HG03575 (cell line): ENCODE measurements around the gene EPHA5.

ENCODE experiments used
- ATAC-seq: cut with Tn5 transposase; IDR thresholded peaks from one replicate; pipeline ENCODE4 v1.9.1; 2021; ENCODE audit not compliant: unreplicated experiment, insufficient number of reproducible peaks, low FRiP score; ENCODE audit errors: extremely low read depth

Gene EPHA5

DNA sequence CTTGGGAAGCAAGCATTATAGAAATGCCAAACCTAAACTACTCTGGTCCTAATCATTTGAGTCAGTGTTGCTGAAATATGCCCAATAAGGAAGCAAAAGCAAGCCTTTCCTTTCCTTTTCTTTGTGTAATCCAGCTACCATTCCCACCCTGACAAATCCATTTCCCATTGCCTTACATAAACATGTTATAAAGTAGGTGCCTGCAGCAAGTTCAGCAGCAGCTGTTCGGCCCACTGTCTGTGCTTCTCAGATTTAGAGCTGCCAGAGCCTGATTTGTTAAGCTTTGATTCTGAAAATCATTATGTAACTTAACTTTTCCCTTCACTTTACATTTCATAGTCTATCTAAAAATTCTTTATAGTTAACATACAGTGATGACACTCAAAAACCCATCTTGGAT, 148.6 kb downstream of the EPHA5 start:
- no peak for ATAC-seq

DNA sequence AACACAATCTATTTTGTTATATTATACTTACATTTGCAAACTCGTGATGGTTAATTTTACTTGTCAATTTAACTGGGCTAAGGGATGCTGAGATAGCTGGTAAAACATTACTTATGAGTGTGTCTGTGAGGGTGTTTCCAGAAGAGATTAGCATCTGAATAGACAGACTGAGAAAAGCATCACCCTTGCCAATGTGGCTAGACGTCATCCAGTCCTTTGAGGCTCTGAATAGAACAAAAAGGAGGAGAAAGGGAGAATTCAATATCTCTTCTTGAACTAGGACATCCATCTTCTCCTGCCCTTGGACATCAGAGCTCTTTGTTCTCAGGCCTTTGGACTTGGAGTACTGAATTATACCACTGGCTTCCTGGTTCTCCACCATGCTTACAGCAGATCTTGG, 154.6 kb downstream of the EPHA5 start:
- no peak for ATAC-seq

DNA sequence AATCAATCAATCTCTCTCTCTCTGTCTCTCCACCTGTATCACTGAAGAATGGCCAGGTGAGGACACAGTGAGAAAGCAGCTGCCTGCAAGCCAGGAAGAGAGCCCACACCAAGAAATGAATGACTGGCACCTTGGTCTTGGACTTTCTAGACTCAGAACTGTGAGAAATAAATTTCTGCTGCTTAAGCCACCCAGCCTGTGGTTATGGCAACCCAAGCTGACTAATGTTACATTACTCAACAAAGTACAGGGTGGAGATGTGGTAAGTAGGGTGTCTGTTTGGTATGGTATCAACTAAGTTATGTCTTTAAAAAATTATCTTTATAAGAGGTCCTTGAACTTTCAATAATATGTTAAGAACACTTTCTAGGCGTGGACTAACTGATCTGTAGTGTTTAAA, 159.3 kb downstream of the EPHA5 start:
- ATAC-seq = no peak

DNA sequence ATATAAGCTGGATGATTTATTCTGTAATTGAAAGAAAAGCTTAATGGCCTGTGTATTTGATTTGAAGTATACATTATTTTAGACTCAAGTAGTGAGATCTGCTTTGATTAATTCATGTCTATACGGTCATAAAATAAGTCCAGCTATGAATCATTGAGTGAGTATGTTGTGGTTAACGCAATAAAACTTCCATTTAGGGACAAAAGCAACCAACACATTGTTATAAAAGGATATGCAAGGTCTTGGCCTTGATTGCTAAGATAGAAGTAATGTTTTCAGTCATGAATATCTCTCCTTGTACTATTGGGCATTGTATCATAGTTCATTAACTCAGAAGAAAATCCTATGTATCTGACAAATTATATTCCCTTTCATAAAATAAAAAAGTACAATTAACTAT, 162.1 kb downstream of the EPHA5 start:
- ATAC-seq = no peak

DNA sequence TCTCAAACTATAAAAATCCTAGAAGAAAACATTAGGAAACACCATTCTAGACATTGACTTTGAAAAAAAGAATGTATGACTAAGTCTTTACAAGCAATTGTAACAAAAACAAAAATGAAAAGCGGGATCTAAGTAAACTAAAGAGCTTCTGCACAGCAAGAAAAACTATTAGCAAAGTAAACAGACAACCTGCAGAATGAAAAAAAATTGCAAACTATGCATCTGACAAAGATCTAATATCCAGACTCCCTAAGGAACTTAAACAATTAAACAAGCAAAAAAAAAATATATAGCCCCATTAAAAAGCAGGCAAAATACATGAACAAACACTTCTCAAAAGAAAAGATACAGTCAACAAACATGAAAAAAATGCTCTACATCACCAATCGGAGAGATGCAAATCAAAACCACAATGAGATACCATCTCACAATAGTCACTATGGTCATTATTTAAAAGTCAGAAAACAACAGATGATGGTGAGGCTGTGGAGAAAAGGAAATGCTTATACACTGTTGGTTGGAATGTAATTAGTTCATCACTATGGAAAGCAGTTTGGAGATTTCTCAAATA, 168.1 kb downstream of the EPHA5 start:
- no peak for ATAC-seq

DNA sequence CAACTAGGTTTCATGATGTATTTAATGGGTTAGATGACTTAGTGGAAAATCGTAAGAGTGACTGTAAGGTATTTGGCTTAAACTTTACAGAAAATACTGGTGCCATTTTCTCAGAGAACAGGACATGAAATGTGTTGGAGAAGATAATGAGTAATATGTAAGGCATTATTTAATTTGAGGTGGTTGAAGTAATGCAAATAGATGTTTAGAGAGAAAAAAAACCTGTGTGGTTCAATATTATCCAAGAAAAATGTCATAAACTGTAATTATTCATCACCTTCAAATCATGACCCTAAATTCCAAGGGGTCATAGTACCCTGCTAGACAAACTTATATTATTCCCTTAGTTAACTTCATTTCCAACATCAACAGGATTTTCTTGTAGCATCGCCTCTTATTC, 171.7 kb downstream of the EPHA5 start:
- no peak for ATAC-seq

DNA sequence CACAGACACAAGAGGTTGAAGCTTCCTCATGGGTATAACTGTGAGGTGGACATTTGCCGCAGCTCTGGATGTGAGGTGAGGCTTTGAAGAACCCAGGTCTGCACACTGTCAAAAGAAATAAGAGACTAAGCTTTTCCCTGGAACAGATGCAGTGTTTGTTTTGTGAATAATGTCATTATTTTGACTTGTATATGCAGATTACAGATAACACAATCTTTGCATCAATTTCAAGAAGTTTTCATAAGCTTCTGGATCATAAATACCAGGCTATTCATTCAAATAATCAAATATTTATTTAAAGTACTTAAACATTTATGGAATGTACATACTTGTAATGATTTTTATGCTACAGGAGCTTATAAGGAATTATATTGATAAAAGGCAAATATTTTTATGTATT, 174.8 kb downstream of the EPHA5 start:
- ATAC-seq = no peak

DNA sequence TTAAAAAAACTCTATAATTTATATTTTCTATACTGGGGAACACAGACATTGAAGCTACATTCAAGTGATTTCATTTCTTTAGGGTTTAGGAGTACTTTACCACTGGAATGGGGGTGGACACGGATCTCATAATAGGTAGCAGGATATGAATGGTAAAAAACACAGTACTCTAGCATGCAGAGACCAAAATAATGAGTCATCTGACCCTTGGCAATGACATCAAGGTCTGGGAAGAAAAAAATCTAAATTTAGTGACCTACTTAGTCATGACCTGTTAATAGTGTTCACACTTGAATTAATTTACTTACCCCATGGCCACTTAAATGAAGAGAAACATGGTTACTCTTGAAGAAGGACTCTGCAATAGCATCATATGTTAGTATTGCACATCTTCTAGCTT, 187.9 kb downstream of the EPHA5 start:
- no peak for ATAC-seq

DNA sequence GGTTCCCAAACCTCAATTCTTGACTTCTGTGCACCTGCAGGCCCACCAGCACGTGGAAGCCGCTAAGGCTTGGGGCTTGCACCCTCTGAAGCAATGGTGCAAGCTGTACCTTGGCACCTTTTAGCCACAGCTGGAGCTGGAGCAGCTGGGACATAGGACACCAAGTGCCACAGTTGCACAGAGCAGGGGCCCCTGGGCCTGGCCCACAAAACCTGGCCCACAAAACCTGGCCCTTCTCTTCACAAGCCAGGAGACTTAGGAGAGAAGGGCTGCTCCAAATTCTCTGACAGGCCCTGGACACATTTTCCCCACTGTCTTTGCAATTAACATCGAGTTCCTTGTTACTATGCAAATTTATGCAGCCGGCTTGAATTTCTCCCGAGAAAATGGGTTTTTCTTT, 197.8 kb downstream of the EPHA5 start:
- no peak for ATAC-seq

DNA sequence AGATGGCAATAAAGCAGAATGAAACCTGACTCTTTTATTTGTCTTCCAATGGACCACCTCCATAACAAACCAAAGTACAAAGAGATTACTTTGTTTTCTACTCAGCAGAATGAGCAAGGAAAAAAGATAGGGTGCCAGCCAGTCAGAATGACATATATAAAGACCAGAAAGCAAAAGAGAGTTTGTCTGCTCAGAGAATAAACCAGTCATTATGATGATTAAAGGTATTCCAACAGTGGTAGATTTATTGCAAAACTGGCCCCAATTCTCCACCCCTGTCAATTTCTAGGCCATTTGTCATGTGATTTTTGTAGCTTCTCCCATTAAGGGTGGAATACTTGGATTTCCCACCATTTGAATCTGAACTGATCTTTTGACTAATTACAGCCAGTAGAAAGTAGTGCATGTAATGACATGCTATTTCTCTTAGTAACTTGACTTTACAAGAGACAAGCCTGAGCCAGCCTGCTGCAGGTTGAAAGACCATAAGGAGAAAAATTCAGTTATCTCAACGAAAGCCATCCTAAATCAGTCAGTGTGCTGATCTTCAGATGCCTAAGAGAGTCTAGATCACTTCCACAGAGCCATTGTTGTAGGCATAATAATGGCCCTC, 203.1 kb downstream of the EPHA5 start:
- no peak for ATAC-seq

DNA sequence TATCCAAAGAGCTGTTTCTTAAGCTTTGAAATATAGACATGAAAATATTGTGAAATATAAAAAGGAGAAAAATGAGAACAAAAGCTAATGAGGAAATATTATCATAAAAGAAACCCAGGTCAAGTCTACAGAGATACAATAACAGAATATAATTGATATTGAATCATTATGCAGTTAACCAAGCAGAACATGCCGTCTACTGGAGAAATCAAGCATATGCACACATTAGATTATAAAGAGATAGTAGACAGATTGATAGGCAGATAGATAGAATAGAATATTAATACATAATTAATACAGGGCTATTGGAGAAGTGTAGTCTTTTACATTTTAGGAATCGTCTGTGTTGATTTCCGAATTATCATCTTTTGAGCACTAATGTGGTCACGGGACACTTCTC, 208.5 kb downstream of the EPHA5 start:
- no peak for ATAC-seq

DNA sequence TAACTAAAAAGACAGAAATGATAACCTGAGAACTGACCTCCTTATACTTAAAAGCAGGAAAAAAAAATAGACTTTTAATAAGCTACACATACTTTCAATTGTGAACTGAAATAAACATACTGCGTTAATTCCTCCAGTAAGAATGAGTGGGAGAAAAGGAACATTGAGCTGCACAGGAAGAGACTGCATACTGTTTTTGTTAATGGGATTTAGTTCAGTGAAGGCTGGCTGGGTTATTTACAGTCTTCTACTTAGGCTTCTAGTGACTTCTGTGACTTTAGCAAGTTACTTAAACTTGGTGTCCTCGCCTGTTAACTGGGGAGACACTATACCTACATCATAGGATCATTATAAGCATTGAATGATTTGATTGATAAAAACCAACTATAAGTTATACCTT, 213.3 kb downstream of the EPHA5 start:
- ATAC-seq = no peak

DNA sequence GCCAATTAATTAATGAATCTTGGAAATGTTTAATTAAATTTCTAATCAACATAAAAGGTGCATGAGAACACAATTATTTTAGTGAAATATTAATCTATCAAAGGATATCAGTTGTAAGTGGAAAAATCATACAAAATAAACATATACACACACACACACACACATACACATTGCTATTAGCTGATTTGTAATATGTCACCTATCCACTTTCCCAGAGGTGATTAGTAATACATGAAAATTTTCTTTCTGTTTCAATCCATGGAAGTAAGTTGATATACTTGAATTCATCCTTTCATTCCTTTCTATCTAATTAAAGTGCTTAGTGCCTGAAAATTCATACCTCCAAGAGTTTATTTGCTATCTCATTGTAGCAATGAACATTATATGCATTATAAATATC, 213.7 kb downstream of the EPHA5 start:
- no peak for ATAC-seq

DNA sequence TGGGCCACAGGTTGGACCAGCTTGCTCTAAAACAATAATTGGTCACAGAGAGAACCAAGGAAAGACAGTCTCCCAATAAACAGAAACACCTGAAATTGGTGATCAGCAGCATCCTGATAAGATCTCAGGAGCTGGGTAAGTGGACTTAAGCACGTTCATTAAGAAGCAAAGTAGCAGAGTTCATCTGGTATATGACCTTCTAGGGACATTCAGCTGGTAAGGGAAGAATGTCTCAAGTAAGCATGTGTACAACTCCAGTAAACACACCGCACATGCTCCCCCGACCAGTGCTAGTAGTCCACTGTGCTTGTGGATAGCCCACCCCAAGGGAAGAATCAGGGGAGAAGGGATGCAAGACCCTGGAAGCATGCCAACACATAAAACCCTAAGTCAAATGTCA, 216.9 kb downstream of the EPHA5 start:
- no peak for ATAC-seq

DNA sequence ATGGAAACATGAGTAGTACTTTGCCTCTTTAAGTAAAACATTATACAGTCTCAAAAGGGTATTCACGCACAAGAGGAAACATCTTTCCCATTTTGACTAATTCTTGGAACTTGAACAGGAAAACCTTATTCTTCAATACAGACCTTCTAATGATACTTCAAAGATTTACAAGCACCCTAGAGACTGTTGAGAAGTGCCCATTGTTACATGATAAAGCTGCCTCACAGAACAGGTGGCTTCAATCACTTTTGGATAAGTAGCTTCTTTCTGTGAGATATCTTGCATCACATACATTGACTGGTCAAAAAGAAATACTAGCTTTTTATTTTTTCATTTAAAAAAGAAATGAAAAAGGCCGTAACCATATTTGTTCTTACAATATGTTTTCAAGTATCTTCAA, 219.4 kb downstream of the EPHA5 start:
- ATAC-seq = no peak

DNA sequence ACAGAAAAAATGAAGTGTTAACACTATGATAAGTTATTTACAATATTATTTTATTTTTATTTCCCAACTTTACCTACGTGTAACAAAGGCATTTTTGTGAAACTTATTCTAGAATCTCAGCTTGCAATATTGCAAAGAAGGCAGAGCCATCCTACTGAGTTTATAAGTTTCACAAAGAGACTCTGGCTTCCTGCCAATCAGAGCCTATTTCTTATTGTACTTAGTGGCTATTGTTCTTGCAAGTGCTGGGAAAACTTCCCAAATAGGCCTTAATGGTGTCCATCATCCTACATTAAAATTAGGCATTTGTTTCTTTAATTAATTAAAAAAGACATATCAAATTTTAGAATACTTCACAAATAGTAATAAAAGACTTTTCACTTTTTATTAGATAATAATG, 233.2 kb downstream of the EPHA5 start:
- no peak for ATAC-seq

DNA sequence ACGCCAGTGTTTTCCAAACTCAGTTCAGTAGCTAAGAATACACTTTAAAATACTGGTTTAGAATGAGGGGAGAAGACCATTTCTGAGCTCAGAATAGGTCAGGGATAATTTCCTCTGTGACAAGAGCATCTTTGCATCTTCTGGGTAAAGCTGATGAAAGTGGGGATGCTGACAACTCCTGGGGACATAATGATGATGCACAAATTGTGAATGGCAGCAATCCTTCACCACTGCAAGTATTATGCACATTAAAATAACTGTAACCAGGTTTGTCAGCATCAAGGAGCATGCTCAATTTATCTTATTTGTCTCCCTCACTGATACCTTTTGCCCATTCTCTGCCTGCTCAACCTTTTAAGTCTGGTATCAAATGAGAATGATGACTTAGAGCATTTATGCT, 248.2 kb downstream of the EPHA5 start:
- no peak for ATAC-seq

DNA sequence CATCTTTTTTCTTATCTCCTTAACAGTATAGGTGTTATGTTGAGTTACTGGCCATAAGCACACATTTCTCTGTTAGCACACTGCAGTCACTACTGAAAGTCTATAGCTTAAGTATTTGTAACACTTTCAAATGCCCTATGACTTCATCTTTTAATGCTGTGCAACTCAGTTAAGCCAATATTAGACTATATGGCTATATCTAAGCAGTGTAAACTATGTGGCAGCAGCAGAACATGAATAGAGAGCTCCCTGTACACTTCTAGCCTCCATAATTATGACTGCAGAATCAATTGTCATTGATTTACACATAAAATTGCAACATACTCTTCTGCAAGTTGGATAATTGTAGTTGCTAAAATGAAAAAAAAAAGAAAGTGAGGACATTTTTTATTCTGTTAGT, 250.3 kb downstream of the EPHA5 start:
- no peak for ATAC-seq

DNA sequence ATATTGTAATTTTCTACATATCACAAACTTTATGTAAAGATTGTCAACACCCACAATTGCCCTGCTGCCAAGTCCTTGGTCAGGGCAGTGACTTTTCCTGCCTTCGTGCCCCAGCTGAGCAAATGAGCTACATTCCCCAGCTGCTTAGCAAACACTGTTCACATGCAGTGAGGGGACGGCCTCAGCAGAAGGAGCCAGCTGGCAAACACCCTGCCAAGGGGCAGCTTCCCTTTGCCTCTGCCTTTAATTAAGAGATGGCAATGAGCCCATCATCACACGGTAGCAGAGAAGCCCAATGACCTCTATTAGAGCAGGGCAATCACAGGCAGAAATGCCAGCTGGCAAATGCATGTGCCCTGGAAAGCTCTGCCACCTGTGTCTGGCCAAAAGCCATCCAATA, 253.4 kb downstream of the EPHA5 start:
- no peak for ATAC-seq

DNA sequence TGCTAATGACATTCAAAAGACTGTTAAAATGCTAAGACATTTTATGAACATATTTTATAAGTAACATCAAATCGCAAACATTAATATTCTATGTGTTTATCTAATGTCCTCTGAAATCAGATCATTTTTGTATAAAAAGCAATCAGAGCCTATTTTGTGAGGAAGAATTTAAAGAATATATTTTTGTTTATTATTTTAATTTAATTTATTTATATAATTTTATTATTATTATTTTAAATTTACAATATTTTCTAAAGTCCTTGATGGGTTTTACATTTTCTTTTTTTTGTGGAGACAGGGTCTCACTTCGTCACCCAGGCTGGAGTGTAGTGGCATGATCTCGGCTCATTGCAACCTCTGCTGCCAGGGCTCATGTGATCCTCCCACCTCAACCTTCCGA, 262.8 kb downstream of the EPHA5 start:
- no peak for ATAC-seq

DNA sequence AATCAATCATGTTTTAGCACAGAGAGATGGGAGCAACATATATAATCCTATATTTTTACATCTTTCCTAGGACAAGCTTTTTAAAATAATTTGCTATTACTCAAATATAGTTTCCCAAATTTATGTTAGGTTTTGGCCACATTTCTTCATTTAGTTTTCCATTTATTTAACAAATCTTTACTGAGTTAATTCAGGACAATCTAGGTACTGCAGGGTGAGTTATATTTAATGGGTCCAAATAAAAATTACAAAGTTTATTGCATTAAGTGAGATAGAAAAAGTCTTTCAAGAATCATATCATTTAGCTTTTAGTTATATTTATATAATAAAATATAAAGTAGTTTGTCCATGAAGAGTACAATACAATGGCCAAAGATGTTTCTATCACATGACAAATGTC, 269.2 kb downstream of the EPHA5 start:
- no peak for ATAC-seq
